Kidney (tissue), 14 donors: ENCODE data around the gene SRI. TPM values are rescaled to one million over a fixed set of nuclear protein-coding genes. Genes with fewer than 3 reads are reported as not detected.

Experiments
- DNase-seq, 5 donors: peaks; one replicate each; pipeline ENCODE4 v3.0.0-alpha.2; 2013 to 2020
- FAIRE-seq: peaks from 2 replicates; lab custom pipeline; 2012; peaks lifted over from hg19 to GRCh38; lab: Jason Lieb, UNC
- H3K27ac ChIP-seq, 2 donors: one replicate each; pipeline ENCODE4 v1.7.0; 2013; ENCODE audit warnings: low read depth in 2 of 2, low read length in 2 of 2, inconsistent platforms in 1 of 2
- H3K27me3 ChIP-seq: one replicate; pipeline ENCODE4 v1.7.1; 2013; ENCODE audit warnings: low read length, inconsistent platforms; ENCODE audit not compliant: control insufficient read depth, insufficient read depth
- H3K36me3 ChIP-seq, 3 donors: one replicate each; pipeline versions ENCODE4 v1.7.0 to v1.7.1; 2013; ENCODE audit warnings: low read length in 3 of 3, control low read depth in 1 of 3, inconsistent platforms in 1 of 3; ENCODE audit not compliant: insufficient read depth in 3 of 3, control insufficient read depth in 2 of 3
- H3K4me1 ChIP-seq, 3 donors: one replicate each; pipeline versions ENCODE4 v1.7.0 to v1.7.1; 2013; ENCODE audit warnings: low read length in 3 of 3, inconsistent platforms in 1 of 3, low read depth in 1 of 3; ENCODE audit not compliant: control insufficient read depth in 2 of 3, insufficient read depth in 2 of 3
- H3K4me3 ChIP-seq, 3 donors: one replicate each; pipeline versions ENCODE4 v1.7.0 to v1.8.1; 2013; ENCODE audit warnings: low read length in 3 of 3, control low read depth in 1 of 3, inconsistent platforms in 1 of 3
- H3K9ac ChIP-seq, 3 donors: one replicate each; pipeline versions ENCODE4 v1.7.0 to v1.7.1; 2013; ENCODE audit warnings: low read length in 3 of 3, control low read depth in 1 of 3, inconsistent platforms in 1 of 3
- H3K9me3 ChIP-seq, 3 donors: one replicate each; pipeline versions ENCODE4 v1.7.0 to v1.7.1; 2013; ENCODE audit warnings: low read length in 3 of 3, control low read depth in 1 of 3, inconsistent platforms in 1 of 3; ENCODE audit not compliant: control insufficient read depth in 2 of 3, insufficient read depth in 1 of 3
- intact Hi-C: fragments of 100-400 bp; cut with DNase I; formaldehyde crosslinking; loops from one replicate; pipeline ENCODE4 v1.11.1; 2022
- polyA plus RNA-seq: library from polyadenylated mRNA; stranded (reverse); fragments of 350-450 nt; fragmentation: Illumina TruSeq; extraction: RNeasy Lipid Tissue Mini Kit (QIAGEN cat#74804); gene quantifications from one replicate; pipeline ENCODE4 v1.2.3, GENCODE V29; 2014; ENCODE audit warnings: low read depth, low replicate concordance; ENCODE audit not compliant: insufficient read depth
- total RNA-seq: library from RNA; stranded (reverse); fragmentation: NEBNext Ultra II Directional; extraction: Animal tissue kit (Norgen Biotek cat#: 25700); gene quantifications from one replicate; pipeline ENCODE4 v1.2.1, GENCODE V29; 2021
- TF ChIP-seq, protein P1 (sequence below): IDR thresholded peaks from 3 replicates; pipeline ENCODE4 v1.5.1; 2012; ENCODE audit warnings: mild to moderate bottlenecking, moderate library complexity, borderline replicate concordance; ENCODE audit not compliant: insufficient read depth; ENCODE audit errors: extremely low read depth
- donor health status: control.
- donor health status: control.
- donor health status: control.
- donor health status: control.
- donor health status: control.
- donor health status: DM: yes; HTN: yes; CAD: no.
- donor health status: Normal renal cell carcinoma (clear cell type).

SRI gene
- total and polyA plus RNA-seq, 2 donors from 2014 or later: 141 to 148 TPM

DNA sequence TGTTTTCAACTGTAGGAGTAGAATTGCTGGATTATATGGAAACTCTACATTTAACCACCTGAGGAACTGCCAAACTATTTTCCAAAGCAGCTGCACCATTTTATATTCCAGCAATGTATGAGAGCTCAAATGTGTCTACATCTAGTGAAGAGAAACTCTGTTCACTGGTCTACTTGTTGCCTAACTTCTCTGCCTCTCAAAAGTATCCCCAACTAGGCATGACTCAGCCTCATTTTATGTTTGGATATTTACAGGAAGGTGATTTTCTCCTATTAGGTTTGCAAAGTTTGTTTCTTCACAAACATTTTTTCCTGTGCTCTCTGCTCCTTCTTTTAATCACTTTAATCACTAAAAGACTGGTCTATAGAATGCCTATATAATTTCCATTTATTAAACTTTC is 37.1 kb upstream of the SRI start:
- FAIRE-seq (no peak), DNase-seq (no peak)
- Histone ChIP-seq H3K27me3 (no peaks in the 10 kb centered on the region), H3K27ac (no peak overlapping the region), H3K4me3 (no peak overlapping the region), H3K9ac (no peak overlapping the region), H3K4me1 (no peaks in the 10 kb centered on the region), H3K9me3 (peaks cover 0 to 12% (median 7%) of the 10 kb centered on the region in 3 donors), H3K36me3 (no peaks in the 10 kb centered on the region)
- intact Hi-C loops: no loop called here
- TF ChIP-seq, protein P1, sequence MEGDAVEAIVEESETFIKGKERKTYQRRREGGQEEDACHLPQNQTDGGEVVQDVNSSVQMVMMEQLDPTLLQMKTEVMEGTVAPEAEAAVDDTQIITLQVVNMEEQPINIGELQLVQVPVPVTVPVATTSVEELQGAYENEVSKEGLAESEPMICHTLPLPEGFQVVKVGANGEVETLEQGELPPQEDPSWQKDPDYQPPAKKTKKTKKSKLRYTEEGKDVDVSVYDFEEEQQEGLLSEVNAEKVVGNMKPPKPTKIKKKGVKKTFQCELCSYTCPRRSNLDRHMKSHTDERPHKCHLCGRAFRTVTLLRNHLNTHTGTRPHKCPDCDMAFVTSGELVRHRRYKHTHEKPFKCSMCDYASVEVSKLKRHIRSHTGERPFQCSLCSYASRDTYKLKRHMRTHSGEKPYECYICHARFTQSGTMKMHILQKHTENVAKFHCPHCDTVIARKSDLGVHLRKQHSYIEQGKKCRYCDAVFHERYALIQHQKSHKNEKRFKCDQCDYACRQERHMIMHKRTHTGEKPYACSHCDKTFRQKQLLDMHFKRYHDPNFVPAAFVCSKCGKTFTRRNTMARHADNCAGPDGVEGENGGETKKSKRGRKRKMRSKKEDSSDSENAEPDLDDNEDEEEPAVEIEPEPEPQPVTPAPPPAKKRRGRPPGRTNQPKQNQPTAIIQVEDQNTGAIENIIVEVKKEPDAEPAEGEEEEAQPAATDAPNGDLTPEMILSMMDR: no peak

GRCh38 chr7:88254721-88255424 is 35.0 kb upstream of the SRI start:
- Histone ChIP-seq H3K4me3 (no peak overlapping the region), H3K27ac (no peak overlapping the region), H3K4me1 (no peaks in the 10 kb centered on the region), H3K27me3 (no peaks in the 10 kb centered on the region), H3K9ac (no peak overlapping the region), H3K9me3 (peaks cover 0 to 12% (median 7%) of the 10 kb centered on the region in 3 donors), H3K36me3 (no peaks in the 10 kb centered on the region)
- DNase-seq: no peak
- FAIRE-seq: no peak
- TF ChIP-seq, protein P1: no peak
- intact Hi-C loops: no loop called here

DNA sequence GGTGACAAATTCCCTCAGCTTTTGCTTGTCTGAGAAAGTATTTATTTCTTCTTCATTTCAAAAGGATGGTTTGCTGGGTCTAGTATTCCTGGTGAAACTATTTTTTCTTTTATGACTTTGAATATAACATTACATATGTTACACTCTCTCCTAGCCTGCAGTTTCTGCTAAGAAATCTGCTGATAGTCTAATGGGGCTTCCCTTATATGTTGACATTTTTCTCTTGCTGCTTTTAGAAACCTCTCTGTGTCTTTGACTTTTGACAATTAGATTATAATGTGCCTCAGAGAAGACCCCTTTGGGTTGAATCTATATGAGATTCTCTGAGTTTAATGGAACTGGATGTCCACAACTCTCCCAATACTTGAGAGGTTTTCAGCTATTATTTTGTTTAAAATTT is 33.8 kb upstream of the SRI start:
- Histone ChIP-seq H3K9ac (no peak overlapping the region), H3K9me3 (peaks cover 0 to 12% (median 7%) of the 10 kb centered on the region in 3 donors), H3K36me3 (no peaks in the 10 kb centered on the region), H3K4me1 (no peaks in the 10 kb centered on the region), H3K27me3 (no peaks in the 10 kb centered on the region), H3K27ac (no peak overlapping the region), H3K4me3 (no peak overlapping the region)
- DNase-seq (no peak), FAIRE-seq (no peak)
- TF ChIP-seq, protein P1: no peak
- intact Hi-C loops: no loop called here
